HUDEP-2 (cell line): ENCODE results near the gene ZNF543.
"Not testable (repeated sequence)": the region's sequence is repeated elsewhere in the genome, so short reads cannot be mapped to it uniquely, and the experiment has no call there.

Source experiments
- DNase-seq, 76 experiments: peaks; one replicate each; lab custom pipeline; 2025; ENCODE audit not compliant: unreplicated experiment in 76 of 76; lab: John Stamatoyannopoulos, UW

The ZNF543 gene

DNA sequence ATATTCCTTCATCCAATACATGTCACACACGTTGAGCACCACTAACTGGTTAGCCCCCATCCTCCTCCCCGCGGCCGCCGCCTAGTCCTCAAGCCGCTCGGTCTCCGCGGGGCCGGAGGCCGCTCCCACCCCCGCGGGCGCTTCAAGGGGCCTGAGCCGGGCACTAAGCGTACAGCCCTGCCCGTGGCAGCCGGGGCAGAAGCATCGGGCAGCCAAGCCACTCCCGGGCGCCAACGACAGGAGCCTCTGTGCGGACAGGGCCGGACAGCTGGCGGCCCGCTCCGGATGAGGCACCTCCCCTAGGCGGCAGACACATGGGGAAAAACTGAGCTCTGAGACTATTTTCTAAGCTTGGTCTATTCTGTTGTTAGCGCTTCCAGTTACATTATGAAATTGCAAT is 2.8 kb upstream of the ZNF543 start:
- DNase-seq = no peak

DNA sequence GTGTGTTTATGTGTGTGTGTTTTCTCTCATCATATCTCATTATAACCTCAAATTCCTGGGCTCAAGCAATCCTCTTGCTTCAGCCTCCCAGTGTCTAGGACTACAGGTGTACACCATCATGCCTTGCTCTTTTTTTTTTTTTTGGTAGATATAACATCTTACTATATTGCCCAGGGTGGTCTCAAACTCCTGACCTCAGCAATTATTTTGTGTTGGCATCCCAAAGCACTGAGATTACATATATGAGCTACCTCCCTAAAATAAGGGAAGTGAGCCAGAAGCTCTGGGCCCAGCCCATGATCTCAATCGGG is 448 bp upstream of the ZNF543 start:
- no peak for DNase-seq

DNA sequence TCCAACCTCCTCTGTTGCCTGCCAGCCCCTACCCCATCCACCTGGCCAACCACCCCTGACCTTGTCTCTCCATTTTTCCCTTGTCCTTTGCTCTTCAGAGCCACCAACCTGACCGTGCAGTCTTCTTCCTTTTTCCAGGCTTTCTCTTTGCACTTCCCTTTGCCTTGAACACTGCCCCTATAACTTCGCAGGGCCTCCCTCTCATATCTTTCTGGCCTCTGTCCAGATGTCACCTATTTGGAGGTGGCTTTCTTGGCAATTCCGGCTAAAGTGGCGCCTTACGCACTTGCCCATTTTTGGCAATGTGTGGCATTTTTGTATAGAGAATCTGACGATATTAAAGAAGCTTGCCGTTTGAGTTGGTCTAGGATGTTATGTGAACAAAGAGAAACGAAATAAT is 844 bp downstream of the ZNF543 start:
- DNase-seq = peak in 1 of 76 experiments; percentile 6

DNA sequence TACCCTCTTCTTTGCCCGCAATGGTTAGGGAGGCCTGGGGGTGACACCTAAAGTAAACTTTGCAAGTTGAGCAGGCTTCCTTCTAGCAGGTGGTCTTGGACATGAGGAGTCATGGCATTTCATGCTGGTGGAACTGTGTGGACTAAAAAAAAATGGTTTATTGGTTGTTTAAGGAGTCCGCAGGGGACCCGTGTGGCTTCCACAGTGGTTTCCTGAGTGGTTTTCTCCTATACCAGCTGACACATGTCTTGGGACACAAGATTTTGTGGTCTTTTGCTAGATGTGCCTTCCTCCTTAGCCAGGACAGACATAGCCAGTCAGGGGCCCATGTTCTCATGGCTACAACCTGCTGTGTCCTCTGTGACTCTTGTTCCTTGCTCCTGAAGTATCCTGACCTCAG is 1.5 kb downstream of the ZNF543 start:
- no peak for DNase-seq

DNA sequence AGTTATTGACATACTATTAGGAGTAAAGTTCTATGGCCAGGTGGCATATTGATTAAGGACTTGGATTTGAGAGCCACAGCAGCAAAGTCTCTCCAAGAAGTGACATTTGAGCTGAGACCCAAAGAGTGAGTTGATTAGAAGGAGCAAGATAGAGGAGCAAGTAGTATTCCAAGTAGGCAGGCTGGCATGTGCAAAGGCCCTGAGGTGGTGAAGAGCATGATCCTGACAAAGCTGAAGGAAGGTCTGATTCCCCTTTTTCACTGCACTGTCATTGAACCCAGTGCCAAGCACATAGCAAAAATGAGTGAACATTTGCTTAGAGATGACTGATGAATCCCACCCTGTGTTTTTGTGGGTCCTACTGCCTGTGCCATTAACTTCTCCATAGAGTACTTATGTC is 4.7 kb downstream of the ZNF543 start:
- DNase-seq = no peak

DNA sequence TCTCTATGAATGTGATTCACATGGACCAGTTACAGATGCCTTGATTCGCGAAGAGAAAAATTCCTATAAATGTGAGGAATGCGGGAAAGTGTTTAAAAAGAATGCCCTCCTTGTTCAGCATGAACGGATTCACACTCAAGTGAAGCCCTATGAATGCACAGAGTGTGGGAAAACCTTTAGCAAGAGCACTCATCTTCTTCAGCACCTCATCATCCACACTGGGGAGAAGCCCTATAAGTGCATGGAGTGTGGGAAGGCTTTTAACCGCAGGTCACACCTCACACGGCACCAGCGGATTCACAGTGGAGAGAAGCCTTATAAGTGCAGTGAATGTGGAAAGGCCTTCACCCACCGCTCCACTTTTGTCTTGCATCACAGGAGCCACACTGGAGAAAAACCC is 7.7 kb downstream of the ZNF543 start:
- no peak for DNase-seq

DNA sequence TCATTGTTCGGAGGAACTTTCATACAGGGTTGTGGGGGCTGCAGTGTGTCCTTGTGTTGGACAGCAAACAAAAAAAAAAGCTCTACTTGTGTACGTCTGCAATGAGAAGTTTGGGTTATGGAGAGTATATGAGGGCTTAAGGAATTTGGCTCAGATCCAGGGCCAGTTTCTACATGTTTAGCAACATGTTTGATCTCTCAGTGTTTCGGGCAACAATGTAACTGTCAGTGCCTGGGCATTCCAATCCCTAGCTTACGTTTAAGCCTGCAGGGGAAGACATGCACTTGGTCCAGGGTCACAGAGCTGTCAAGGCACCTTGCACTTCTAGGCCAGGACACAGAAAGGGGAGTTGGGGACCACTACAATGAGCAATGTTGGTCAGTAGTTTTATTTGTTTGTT is 13.9 kb downstream of the ZNF543 start:
- DNase-seq = no peak

DNA sequence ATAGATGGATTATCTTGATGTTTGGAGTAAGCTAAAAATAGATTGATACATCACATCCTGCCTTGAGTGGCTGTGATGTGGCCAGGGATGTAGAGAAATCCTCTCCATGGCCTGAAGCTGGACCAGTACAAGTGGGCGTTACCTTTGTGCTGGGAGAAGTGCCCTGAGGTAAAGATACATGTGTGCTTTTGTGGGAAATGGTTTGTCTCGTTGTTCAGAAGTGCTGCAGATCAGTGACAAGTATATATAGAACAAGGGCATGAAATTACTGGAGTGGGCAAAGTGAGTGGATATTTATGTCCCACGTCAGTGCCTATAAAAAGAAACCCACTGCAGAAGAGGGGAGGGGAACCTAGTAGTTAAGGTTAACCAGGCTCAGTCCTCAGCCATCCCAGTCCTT is 18.6 kb downstream of the ZNF543 start:
- no peak for DNase-seq

DNA sequence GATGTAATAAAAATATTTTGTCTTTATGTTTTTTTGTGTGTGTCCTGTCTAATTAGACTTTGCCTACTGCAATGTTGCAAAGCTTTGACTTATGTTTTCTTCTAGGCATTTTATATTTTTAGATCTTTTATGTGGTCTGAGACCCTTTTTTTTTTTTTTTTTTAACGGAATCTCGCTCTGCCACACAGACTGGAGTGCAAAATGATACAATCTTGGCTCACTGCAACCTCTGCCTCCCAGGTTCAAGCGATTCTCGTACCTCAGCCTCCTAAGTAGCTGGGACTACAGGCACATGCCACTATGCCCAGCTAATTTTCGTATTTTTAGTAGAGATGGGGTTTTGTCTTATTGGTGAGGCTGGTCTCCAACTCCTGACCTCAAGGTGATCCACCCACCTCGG is 22.3 kb downstream of the ZNF543 start:
- no peak for DNase-seq

DNA sequence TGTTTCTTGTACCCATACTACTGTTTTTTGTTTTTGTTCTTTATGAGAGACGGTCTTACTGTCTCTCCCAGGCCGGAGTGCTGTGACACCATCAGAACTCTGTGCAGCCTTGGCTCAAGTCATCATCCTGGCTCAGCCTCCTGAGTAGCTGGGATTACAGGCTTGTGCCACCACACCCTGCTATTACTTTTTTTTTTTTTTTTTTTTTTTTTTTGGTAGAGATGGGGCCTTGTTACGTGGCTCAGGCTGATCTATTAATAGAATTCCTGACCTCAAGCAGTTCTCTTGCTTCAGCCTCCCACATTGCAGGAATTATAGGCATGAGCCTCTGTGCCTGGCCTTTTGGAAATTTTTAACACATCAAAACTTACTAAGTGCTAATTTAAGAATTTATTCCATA is 27.9 kb downstream of the ZNF543 start:
- no peak for DNase-seq

DNA sequence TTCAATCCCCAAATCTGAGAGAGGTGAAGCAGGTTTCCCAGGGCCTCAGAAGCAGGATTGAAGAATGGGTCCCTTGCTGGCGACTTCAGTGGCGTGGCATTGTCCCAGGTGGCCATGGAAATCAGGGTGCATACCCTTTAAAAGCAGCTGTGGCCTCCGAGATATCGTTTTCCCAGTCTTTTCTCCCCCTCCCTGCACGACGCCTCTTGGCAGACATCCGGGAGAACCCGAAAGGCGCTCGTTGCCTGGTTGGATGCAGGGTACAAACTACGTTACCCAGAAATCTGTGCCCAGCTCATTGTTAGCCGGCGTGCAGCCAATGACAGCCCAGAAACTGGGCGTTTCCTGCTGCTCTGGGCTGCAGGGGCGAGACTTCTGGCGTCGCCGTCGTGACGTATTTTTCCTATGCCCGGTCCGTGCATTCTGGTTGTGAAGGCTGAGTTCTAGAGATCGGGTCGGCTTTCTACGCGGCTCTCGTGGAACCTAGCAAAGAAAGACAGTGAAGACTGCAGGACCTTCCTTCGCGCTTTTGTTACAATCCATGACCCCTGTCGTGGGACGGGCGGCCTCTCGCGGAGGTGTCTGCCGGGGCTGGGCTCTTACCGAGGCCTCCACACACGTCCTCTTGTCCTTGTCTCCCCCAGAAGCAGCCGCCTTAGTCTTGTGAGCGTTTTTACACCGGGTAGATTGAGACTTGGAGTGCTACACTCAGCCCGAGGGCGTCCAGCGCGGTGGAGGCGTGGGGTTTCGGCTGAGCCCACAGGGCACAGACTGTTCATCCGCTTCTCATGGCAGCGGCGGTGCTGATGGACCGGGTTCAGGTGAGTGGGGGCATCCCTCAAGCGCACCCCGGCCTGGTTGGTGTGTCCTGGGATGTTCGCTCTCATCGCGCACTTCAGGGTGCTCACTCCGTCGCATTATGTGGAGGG is 30.9 kb downstream of the ZNF543 start, which contains the start of gene ZNF304:
Gene ZNF304, plus strand, starts transcription at position 395 of the 929 bp plus-strand sequence. Its CDS starts 394 bp downstream, at position 789.
- DNase-seq = peak; percentile 50 to 98 (median 93)

DNA sequence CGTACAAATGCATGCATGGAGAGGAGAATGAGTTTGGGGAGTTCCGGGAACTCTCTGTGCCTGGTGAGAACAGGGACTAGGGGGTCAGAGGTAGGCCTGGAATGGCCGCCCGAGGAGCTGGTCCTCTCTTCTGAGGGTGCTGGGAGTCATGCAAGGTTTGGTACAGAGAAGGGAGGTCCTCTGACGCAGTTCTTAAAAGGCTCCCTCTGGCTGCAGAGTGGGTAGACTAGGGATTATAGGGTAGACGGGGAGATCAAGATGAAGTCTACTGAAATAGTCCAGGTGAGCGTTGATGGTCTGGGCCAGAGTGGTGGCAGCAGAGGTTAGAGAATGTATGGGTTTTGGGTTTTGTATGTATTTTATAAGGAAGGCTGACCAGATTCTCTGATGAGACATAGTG is 31.6 kb downstream of the ZNF543 start:
- peak in 7 of 76 experiments; percentile 1 to 12 (median 5) for DNase-seq

DNA sequence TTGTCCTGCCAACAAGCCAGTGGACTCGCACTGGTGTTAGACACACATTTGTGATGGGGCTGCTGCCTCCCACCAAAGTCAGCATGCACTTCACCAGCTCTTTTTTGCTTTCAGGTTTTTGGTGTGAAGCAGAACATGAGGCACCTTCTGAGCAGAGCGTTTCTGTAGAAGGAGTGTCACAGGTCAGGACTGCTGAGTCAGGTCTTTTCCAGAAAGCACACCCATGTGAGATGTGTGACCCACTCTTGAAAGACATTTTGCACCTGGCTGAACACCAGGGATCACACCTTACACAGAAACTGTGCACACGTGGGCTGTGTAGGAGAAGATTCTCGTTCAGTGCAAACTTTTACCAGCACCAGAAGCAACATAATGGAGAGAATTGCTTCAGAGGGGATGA is 35.6 kb downstream of the ZNF543 start:
- no peak for DNase-seq

DNA sequence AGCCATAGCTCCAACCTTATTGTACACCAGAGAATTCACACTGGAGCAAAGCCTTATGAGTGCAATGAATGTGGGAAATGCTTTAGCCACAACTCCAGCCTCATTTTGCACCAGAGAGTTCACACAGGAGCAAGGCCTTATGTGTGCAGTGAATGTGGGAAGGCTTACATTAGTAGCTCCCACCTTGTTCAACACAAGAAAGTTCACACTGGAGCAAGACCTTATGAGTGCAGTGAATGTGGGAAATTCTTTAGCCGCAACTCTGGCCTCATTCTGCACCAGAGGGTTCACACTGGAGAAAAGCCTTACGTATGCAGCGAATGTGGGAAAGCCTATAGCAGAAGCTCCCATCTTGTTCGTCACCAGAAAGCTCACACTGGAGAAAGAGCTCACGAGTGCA is 37.1 kb downstream of the ZNF543 start:
- DNase-seq = no peak

DNA sequence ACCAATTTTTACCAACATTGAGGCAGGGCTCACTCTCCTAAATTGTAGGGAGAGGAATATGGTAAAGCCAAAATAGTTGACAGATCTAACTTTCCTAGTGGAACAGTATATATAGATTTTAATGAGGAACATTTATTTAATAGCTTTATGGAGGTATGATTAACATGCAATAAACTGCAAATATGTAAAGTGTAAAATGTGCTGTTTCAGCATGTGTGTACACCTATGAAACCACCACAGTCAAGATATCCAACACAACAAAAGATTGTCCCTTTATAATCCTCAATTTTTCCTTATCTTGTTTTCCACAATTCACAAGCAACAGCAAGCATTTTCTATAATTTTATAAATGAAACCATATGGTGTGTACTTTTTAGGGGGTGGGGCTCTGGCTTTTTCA is 39.0 kb downstream of the ZNF543 start:
- no peak for DNase-seq

DNA sequence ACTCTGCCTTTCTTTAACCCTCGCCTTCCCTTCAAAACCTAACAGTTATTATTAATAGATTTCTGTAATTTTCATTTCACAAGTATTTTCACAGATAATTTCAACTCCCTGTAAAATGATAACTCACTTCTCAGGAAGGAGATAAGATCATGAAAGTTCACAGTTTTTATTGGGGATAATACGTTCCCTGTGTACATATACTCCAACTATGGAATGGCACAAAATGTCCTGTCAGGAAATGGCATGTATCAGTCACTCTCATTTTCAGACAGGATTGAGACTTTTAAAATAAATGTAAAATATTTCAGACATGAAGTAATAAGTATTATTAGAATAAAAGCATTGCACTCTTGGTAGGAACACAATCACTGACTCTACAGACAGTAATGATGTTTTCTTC is 42.1 kb downstream of the ZNF543 start:
- DNase-seq = no peak

DNA sequence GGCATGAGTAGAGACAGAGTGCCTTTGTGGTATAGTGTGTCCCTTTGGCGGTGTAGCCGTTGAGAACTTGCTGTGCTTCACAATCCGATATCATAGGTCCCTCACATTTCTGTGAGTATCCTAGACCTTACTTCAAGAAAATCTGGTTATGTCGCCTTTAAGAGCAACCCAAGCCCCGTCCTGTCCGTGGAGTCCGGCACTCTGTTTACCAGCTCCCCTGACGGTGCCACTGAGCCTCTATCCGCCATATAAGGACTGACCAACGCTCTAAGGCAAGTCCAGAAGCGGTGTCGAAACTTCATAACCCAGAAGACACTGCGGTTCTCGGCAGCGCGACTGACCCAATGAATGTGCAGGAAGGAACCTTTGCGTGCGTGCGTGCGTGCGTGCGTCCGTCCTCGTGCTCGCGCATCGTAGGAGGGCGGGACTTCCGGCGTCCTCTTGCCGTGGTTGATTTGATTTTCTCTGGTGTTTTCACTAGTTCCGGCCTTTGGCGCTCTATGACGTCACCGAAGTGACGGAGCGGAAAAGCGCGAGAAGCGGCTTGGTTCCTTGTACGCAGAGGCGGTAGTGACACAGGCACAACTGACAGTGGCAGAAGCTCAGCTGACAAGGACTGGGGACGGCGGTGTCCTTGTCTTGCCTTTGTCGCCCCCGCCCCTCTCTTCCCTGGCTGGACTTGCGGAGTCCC is 42.9 kb downstream of the ZNF543 start, which contains the start of the genes TRAPPC2B and ZNF547:
Gene TRAPPC2B, plus strand, starts transcription at position 555 of the 691 bp plus-strand sequence. CDS start 1,283 bp downstream, outside the sequence.
Gene ZNF547, plus strand, starts transcription at position 555 of the 691 bp plus-strand sequence. CDS start 5,005 bp downstream, outside the sequence.
- peak; percentile 81 to 100 (median 98) for DNase-seq

DNA sequence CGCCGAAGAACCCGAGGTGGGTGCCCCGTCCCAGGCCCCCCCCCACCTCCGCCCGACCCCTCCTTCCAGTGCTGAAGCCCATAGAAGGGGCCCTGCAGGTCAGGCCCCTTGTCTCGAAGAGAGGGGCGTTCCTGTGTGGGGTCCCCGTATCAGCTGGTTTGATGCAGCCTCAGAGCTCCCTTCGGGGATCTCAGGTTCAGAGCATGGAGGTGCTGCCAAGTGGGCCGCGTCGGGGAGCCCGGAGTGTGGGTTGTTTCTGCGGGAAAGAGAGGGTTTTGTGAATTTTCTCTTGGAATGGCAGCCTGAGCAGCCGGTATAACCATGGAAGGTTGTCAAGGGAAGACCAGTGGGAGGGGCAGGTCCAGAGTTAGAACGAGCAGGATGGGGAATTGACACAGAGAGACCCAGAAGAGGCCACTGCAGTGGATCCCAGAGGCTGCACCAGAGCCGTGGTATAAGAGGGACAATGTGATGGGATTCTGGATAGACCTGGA is 43.5 kb downstream of the ZNF543 start:
- peak in 7 of 76 experiments; percentile 5 to 45 (median 22) for DNase-seq

DNA sequence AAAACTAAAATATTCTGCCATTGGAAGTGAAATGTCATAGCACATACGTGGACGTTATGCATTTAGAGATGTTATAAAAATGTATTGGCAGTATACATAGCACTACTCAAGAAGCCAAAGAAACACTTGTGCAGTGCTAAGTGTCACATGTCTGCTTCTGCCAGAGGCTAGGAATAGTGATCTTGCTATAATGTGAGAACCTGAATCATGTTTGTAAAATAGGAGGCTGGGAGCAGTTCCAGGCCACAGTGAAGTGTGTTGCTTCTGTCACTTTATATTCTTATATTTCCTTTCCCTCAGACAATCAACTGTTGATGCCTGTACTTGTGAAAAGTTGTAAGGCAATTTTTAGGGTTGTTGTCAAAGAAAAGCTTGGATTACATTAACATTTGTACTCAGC is 46.5 kb downstream of the ZNF543 start:
- no peak for DNase-seq

DNA sequence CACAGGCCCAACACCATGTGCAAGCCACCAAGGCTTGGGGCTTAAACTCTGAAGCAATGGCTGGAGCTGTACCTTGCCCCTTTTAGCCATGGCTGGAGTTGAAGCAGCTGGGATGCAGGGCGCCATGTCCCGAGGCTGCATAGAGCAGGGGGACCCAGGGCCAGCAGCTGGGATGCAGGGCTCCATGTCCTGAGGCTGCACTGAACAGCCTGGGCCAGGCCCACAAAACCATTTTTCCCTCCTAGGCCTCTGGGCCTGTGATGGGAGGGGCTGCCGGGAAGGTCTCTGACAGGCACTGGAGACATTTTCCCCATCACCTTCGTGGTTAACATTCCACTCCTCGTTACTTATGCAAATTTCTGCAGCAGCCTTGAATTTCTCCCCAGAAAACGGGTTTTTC is 53.9 kb downstream of the ZNF543 start:
- DNase-seq = no peak

DNA sequence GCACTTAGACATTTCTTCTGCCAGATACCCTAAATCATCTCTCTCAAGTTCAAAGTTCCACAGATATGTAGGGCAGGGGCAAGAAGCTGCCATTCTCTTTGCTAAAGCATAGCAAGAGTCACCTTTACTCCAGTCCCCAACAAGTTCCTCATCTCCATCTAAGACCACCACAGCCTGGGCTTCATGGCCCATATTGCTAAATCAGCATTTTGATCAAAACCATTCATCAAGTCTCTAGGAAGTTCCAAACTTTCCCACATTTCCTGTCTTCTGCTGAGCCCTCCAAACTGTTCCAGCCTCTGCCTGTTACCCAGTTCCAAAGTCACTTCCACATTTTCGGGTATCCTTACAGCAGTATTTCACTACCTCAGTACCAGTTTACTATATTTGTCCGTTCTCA is 54.4 kb downstream of the ZNF543 start:
- not testable (repeated sequence) for DNase-seq

DNA sequence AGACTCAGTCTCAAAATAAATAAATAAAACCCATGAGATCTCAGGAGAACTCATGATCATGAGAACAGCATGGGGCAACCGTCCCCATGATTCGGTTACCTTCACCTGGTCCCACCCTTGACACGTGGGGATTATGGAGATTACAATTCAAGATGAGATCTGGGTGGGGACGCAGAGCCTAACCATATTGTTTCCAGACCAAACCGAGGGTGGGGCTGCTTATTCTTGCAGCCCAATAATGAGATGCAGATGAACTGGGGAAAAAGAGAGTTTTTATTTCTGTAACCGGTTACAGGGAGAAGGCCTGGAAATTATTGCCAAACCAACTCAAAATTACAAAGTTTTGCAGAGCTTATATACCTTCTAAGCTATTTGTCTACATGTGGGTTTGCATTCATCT is 55.9 kb downstream of the ZNF543 start:
- no peak for DNase-seq
